ENCODE measurements around the gene RETREG1.
"Not testable (repeated sequence)": the region's sequence is repeated elsewhere in the genome, so short reads cannot be mapped to it uniquely, and the experiment has no call there.

RETREG1 gene

DNA sequence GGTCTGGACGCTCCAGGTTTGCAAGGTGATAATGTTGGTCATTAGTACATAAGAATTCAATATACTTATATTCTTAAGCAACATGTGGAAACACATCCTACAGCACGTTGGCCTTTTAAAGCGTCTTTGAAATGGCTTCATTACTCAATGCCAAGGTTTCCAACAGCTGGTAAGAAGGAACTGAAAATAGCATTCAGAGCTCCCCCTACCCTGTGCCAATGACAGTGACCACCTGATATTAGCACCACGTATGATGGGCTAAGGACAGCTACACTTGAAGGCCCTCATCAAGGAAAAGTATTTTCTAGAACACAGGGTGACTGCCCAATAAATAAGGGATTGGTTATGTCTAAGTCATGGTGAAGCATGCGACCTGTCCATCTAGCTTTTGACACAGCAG lies 161.1 kb downstream of the RETREG1 start:
- TF ChIP-seq, protein P1, sequence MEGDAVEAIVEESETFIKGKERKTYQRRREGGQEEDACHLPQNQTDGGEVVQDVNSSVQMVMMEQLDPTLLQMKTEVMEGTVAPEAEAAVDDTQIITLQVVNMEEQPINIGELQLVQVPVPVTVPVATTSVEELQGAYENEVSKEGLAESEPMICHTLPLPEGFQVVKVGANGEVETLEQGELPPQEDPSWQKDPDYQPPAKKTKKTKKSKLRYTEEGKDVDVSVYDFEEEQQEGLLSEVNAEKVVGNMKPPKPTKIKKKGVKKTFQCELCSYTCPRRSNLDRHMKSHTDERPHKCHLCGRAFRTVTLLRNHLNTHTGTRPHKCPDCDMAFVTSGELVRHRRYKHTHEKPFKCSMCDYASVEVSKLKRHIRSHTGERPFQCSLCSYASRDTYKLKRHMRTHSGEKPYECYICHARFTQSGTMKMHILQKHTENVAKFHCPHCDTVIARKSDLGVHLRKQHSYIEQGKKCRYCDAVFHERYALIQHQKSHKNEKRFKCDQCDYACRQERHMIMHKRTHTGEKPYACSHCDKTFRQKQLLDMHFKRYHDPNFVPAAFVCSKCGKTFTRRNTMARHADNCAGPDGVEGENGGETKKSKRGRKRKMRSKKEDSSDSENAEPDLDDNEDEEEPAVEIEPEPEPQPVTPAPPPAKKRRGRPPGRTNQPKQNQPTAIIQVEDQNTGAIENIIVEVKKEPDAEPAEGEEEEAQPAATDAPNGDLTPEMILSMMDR (IDR thresholded peaks at IDR 0.05; ENCODE audit: insufficient read depth, low read depth, low read length, missing control alignments), result no peak
- no peak overlapping the region for H3K4me3 ChIP-seq (ENCODE audit: low read length)
- no peak for DNase-seq (ENCODE audit: low read depth)

DNA sequence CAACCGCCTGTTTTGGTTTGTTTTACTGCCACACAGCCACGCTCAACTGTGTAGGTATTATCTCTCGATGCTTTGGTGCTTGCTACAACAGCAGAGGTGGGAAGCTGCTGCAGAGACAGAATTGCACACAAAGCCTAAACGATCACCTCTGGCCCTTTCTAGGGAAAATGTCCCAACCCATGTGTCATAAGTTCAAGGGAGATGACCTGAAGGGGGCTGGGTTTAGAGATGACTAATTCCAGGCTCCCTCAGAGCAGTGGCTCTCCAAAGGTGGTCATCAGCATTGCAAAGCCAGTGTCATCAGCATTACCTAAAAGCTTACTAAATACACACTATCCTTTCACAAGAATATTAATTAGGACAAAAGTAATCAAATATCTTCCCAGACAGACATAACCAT lies 162.1 kb downstream of the RETREG1 start:
- TF ChIP-seq, protein P1 (IDR thresholded peaks at IDR 0.05; ENCODE audit: insufficient read depth, low read depth, low read length, missing control alignments), result no peak
- no peak for DNase-seq (ENCODE audit: low read depth)
- H3K4me3 ChIP-seq (ENCODE audit: low read length), result no peak overlapping the region

DNA sequence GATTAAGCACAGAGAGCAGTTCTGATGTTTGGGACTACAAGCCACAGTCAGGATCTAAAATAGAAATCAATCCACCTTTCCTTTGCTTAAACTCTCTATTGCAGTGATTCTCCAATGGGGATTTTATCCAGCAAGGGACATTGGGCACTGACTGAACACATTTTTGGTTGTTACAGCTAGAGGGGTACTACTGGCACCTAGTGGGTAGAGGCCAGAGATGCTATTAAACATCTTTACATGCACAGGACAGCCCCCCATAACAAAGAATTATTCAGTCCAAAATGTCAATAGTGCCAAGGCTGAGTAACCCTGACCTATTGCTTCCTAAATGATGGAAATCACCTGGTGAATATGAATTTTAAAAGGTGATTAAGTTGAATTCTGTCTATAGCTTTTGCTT lies 163.2 kb downstream of the RETREG1 start:
- TF ChIP-seq, protein P1 (IDR thresholded peaks at IDR 0.05; ENCODE audit: insufficient read depth, low read depth, low read length, missing control alignments), result no peak
- no peak overlapping the region for H3K4me3 ChIP-seq (ENCODE audit: low read length)
- no peak for DNase-seq (ENCODE audit: low read depth)

DNA sequence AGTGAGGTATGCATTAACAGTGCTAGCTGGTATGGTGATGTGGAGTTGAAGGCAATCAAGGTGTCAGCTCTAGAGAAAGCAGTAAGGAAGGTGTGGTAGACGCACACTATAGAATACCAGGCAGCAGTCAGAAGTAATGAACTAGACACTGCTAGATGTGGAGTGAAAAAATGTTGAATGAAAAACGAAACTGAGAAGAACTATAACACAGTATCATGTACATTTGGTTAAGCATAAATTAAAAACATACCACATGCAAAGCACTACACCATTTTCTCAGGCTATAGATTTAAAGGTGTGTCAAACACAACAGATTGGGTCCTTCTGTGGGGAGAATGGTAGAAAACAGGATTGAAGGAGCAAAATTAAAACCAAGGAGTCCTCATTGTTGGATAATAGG lies 166.6 kb downstream of the RETREG1 start:
- TF ChIP-seq, protein P1 (IDR thresholded peaks at IDR 0.05; ENCODE audit: insufficient read depth, low read depth, low read length, missing control alignments), result no peak
- no peak overlapping the region for H3K4me3 ChIP-seq (ENCODE audit: low read length)
- no peak for DNase-seq (ENCODE audit: low read depth)

DNA sequence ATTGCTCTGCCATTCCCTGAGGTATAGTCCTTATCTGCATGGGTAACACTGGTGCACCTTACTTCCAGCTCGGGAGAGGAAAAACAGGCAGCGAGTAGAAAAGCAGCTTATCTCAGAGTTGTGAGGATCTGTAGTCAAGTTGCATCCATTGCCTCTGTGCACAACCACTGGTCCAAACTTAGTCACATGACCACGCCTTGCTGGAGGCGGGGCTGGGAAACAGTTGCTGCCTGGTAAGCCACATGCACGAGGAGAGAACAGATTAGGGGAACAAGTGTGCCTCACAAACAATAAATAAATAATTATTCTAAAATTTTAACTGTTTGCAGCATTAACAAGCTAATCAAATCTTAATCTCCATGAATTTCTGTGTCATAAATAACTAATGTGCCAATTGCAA lies 169.8 kb downstream of the RETREG1 start:
- DNase-seq (ENCODE audit: low read depth), result no peak
- no peak overlapping the region for H3K4me3 ChIP-seq (ENCODE audit: low read length)
- TF ChIP-seq, protein P1 (IDR thresholded peaks at IDR 0.05; ENCODE audit: insufficient read depth, low read depth, low read length, missing control alignments), result no peak

DNA sequence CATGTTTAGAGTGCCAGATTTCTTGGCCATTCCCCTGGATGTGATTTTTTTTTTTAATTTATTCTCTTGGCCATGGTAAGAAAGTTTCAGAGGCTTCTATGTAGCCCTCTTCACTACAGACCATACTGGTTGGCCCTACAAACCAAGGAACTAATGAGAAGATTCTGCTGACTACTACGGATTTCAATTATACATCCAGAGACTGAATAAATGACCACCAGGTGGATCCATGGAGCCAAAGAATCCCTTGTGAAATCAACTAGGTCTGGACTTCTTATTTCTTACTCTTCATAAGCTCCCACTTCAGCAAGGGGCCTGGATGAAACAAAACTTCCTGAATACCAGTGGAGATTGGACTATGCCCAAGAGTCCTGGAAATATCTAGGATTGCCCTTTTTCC lies 178.8 kb downstream of the RETREG1 start:
- H3K4me3 ChIP-seq (ENCODE audit: low read length), result no peak overlapping the region
- peak; percentile 22 for DNase-seq (ENCODE audit: low read depth)
- TF ChIP-seq, protein P1 (IDR thresholded peaks at IDR 0.05; ENCODE audit: insufficient read depth, low read depth, low read length, missing control alignments), result peak; percentile 9

DNA sequence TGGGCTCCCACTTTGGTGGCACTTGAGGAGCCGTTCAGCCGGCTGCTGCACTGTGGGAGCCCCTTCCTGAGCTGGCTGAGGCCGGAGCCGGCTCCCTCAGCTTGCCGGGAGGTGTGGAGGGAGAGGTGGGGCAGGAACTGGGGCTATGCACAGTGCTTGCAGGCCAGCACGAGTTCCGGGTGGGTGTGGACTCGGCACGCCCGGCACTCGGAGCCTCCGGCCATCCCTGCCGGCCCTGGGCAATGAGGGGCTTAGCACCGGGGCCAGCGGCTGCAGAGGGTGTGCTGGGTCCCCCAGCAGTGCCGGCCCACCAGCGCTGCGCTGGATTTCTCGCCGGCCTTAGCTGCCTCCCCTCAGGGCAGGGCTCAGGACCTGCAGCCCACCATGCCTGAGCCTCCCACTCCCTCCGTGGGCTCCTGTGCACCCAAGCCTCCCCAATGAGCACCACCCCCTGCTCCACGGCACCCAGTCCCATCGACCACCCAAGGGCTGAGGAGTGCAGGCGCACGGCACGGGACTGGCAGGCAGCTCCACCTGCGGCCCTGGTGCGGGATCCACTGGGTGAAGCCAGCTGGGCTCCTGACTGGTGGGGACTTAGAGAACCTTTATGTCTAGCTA lies 180.6 kb downstream of the RETREG1 start:
- not testable (repeated sequence) for DNase-seq (ENCODE audit: low read depth); H3K4me3 ChIP-seq (ENCODE audit: low read length)

Measured in epithelial cell of esophagus (primary cell).